Aorta (tissue), 5 donors: ENCODE measurements around the gene NT5DC1. TPM values are rescaled to one million over a fixed set of nuclear protein-coding genes. Genes with fewer than 3 reads are reported as not detected.

Source experiments
- ATAC-seq: fragments of 200-7000 bp; cut with Tn5 transposase; one replicate; pipeline ENCODE4 v1.9.1; 2022; ENCODE audit warnings: moderate library complexity; ENCODE audit not compliant: low FRiP score
- DNase-seq, 2 donors: peaks; one replicate each; pipeline ENCODE4 v3.0.0-alpha.2; 2020
- H3K27ac ChIP-seq, 2 donors: one replicate each; pipeline ENCODE4 v1.5.1; 2013; ENCODE audit warnings: low read length in 2 of 2, mild to moderate bottlenecking in 2 of 2, moderate library complexity in 2 of 2, control low read depth in 1 of 2, inconsistent platforms in 1 of 2, low read depth in 1 of 2
- H3K27me3 ChIP-seq, 2 donors: one replicate each; pipeline ENCODE4 v1.6.1; 2013; ENCODE audit warnings: control low read depth in 1 of 2, low read length in 1 of 2, mild to moderate bottlenecking in 1 of 2, moderate library complexity in 1 of 2; ENCODE audit not compliant: insufficient read depth in 2 of 2, control insufficient read depth in 1 of 2
- H3K36me3 ChIP-seq, 2 donors: one replicate each; pipeline ENCODE4 v1.6.1; 2013; ENCODE audit warnings: control low read depth in 1 of 2, low read length in 1 of 2, mild to moderate bottlenecking in 1 of 2; ENCODE audit not compliant: insufficient read depth in 2 of 2, control insufficient read depth in 1 of 2
- H3K4me1 ChIP-seq, 2 donors: one replicate each; pipeline ENCODE4 v1.6.1; 2013; ENCODE audit warnings: low read length in 2 of 2, control low read depth in 1 of 2, mild to moderate bottlenecking in 1 of 2, moderate library complexity in 1 of 2; ENCODE audit not compliant: insufficient read depth in 2 of 2, control insufficient read depth in 1 of 2
- H3K4me3 ChIP-seq, 2 donors: one replicate each; pipeline ENCODE4 v1.5.1; 2013; ENCODE audit warnings: low read length in 2 of 2, control low read depth in 1 of 2, mild to moderate bottlenecking in 1 of 2
- H3K9me3 ChIP-seq: one replicate; pipeline ENCODE4 v1.6.1; 2013; ENCODE audit warnings: mild to moderate bottlenecking, low read length; ENCODE audit not compliant: control insufficient read depth
- WGBS, 2 donors: extraction: QIAGEN DNeasy Blood & Tissue Kit; methylation state at CpG; one replicate each; pipeline ENCODE4 v1.1.7; 2013; 5-methylcytosine and 5-hydroxymethylcytosine counted together
- intact Hi-C, 2 donors: fragments of 100-400 bp; cut with DNase I; formaldehyde crosslinking; loops; one replicate each; pipeline versions ENCODE4 v1.14.2 to v1.15.0; 2022
- polyA plus RNA-seq, 2 donors: library from polyadenylated mRNA; stranded (reverse); fragments of 200-250 nt; gene quantifications; one replicate each; pipeline ENCODE4 v1.2.3, GENCODE V29; 2013
- total RNA-seq, 2 donors: library from RNA; stranded (reverse); fragmentation: NEBNext Ultra II Directional; extraction: Animal tissue kit (Norgen Biotek cat#: 25700); gene quantifications; one replicate each; pipeline ENCODE4 v1.2.1, GENCODE V29; 2021
- donor health status: healthy with polysubstance abuse.
- donor health status: Bipolar disorder and iron deficiency.
- donor health status: DM: no; HTN: no; CAD: no.
- donor health status: DM: no; HTN: no; CAD: no.
- donor health status: DM: yes; HTN: yes; CAD: no.

The NT5DC1 gene
- total and polyA plus RNA-seq, 4 donors: 17.0 to 47.5 (median 38.0) TPM

- no peak for DNase-seq
- H3K4me1 ChIP-seq: peaks cover 0 to 2% of the 10 kb centered on the region in 2 donors
- no peak for ATAC-seq
- H3K27me3 ChIP-seq: no peaks in the 10 kb centered on the region
- intact Hi-C loops: no loop called here
- no peak overlapping the region for H3K4me3 ChIP-seq
- H3K9me3 ChIP-seq: no peaks in the 10 kb centered on the region
- H3K36me3 ChIP-seq: no peaks in the 10 kb centered on the region
- H3K27ac ChIP-seq: no peak overlapping the region
- WGBS, 2 donors: 87 to 91% methylated on average over 3 of the region's 3 CpGs
Measured at GRCh38 chr6:116196841-116197240, 96.2 kb downstream of the NT5DC1 start.

- no peak for DNase-seq
- Histone ChIP-seq H3K36me3 (no peaks in the 10 kb centered on the region), H3K27me3 (no peaks in the 10 kb centered on the region), H3K27ac (no peak overlapping the region), H3K4me3 (no peak overlapping the region), H3K4me1 (no peaks in the 10 kb centered on the region), H3K9me3 (no peaks in the 10 kb centered on the region)
- no peak for ATAC-seq
- 88 to 92% methylated on average over 3 of the region's 3 CpGs for WGBS, 2 donors
- intact Hi-C loops: no loop called here
Measured at GRCh38 chr6:116200619-116201249, 100.1 kb downstream of the NT5DC1 start.

- no peak for ATAC-seq
- WGBS, 2 donors: 92 to 96% methylated on average over 2 of the region's 2 CpGs
- no peaks in the 10 kb centered on the region for H3K9me3 ChIP-seq
- no peaks in the 10 kb centered on the region for H3K4me1 ChIP-seq
- H3K4me3 ChIP-seq: no peak overlapping the region
- H3K27ac ChIP-seq: no peak overlapping the region
- DNase-seq: no peak
- intact Hi-C loops: no loop called here
- no peaks in the 10 kb centered on the region for H3K27me3 ChIP-seq
- no peaks in the 10 kb centered on the region for H3K36me3 ChIP-seq
Measured at GRCh38 chr6:116201538-116201937, 100.9 kb downstream of the NT5DC1 start.

GRCh38 chr6:116205281-116205680 lies 104.6 kb downstream of the NT5DC1 start:
- Histone ChIP-seq H3K27ac (no peak overlapping the region), H3K9me3 (no peaks in the 10 kb centered on the region), H3K36me3 (no peaks in the 10 kb centered on the region), H3K4me1 (no peaks in the 10 kb centered on the region), H3K4me3 (no peak overlapping the region), H3K27me3 (no peaks in the 10 kb centered on the region)
- no peak for ATAC-seq
- DNase-seq: no peak
- intact Hi-C loops: no loop called here
- WGBS, 2 donors: 60 to 66% methylated on average over 2 of the region's 2 CpGs

GRCh38 chr6:116206231-116206903 lies 105.7 kb downstream of the NT5DC1 start:
- H3K4me1 ChIP-seq: peaks cover 0 to 2% of the 10 kb centered on the region in 2 donors
- DNase-seq (no peak), ATAC-seq (no peak)
- no peaks in the 10 kb centered on the region for H3K27me3 ChIP-seq
- no peak overlapping the region for H3K27ac ChIP-seq
- H3K4me3 ChIP-seq: no peak overlapping the region
- H3K36me3 ChIP-seq: no peaks in the 10 kb centered on the region
- H3K9me3 ChIP-seq: no peaks in the 10 kb centered on the region
- 85 to 93% methylated on average over 1 of the region's 1 CpG for WGBS, 2 donors
- intact Hi-C loops: no loop called here

- no peaks in the 10 kb centered on the region for H3K9me3 ChIP-seq
- ATAC-seq: no peak
- H3K27me3 ChIP-seq: no peaks in the 10 kb centered on the region
- no peak overlapping the region for H3K4me3 ChIP-seq
- H3K4me1 ChIP-seq: peaks cover 0 to 2% of the 10 kb centered on the region in 2 donors
- H3K27ac ChIP-seq: no peak overlapping the region
- intact Hi-C loops: no loop called here
- no peaks in the 10 kb centered on the region for H3K36me3 ChIP-seq
- 76 to 79% methylated on average over 4 of the region's 4 CpGs for WGBS, 2 donors
- DNase-seq: no peak
Measured at GRCh38 chr6:116208056-116208785, 107.6 kb downstream of the NT5DC1 start.

GRCh38 chr6:116210316-116210715 lies 109.7 kb downstream of the NT5DC1 start:
- WGBS, 2 donors: 83 to 87% methylated on average over 5 of the region's 5 CpGs
- Histone ChIP-seq H3K27ac (no peak overlapping the region), H3K36me3 (peaks cover 0 to 3% of the 10 kb centered on the region in 2 donors), H3K27me3 (no peaks in the 10 kb centered on the region), H3K4me3 (no peak overlapping the region), H3K9me3 (no peaks in the 10 kb centered on the region), H3K4me1 (peaks cover 0 to 2% of the 10 kb centered on the region in 2 donors)
- no peak for DNase-seq
- intact Hi-C loops: no loop called here
- ATAC-seq: no peak

GRCh38 chr6:116210750-116211425 lies 110.2 kb downstream of the NT5DC1 start:
- 57 to 67% methylated on average over 3 of the region's 3 CpGs for WGBS, 2 donors
- Histone ChIP-seq H3K27me3 (no peaks in the 10 kb centered on the region), H3K4me3 (no peak overlapping the region), H3K36me3 (peaks cover 0 to 3% of the 10 kb centered on the region in 2 donors), H3K9me3 (no peaks in the 10 kb centered on the region), H3K4me1 (peaks cover 0 to 2% of the 10 kb centered on the region in 2 donors), H3K27ac (no peak overlapping the region)
- ATAC-seq: no peak
- no peak for DNase-seq
- intact Hi-C loops: no loop called here
